CD4-positive, alpha-beta T cell (primary cell): ENCODE measurements around the gene TXNDC15. TPM values are rescaled to one million over a fixed set of nuclear protein-coding genes. Genes with fewer than 3 reads are reported as not detected.

ENCODE experiments used
- ATAC-seq: fragments of 200-7000 bp; cut with Tn5 transposase; one replicate; pipeline ENCODE4 v1.10.0; 2022; ENCODE audit warnings: mild to moderate bottlenecking; ENCODE audit not compliant: poor library complexity
- CTCF ChIA-PET: fragments of 350-600 bp; sonication (Branson Sonifier 250); formaldehyde crosslinking; loops from one replicate; lab custom pipeline; 2021; ENCODE audit warnings: antibody characterized with exemption, inconsistent platforms; lab: Charles Lee
- POLR2A ChIA-PET: fragments of 350-600 bp; sonication (Branson Sonifier 250); formaldehyde crosslinking; loops from one replicate; lab custom pipeline; 2021; ENCODE audit warnings: antibody characterized with exemption, inconsistent platforms; lab: Charles Lee
- DNase-seq, 14 experiments: peaks; one replicate each; pipeline ENCODE4 v3.0.0-alpha.2; 2013 to 2020; ENCODE audit warnings: mixed read lengths in 2 of 14
- H3K27ac ChIP-seq, 2 donors: one replicate each; pipeline versions ENCODE4 v1.5.1 to v1.7.0; 2013; ENCODE audit warnings: low read length in 2 of 2, low read depth in 1 of 2, mild to moderate bottlenecking in 1 of 2
- H3K27me3 ChIP-seq, 2 experiments: 1 replicate in 1 of 2; 2 replicates in 1 of 2; pipeline versions ENCODE4 v1.6.1 to v1.7.0; 2013; ENCODE audit warnings: low read length in 2 of 2, control low read depth in 1 of 2, mild to moderate bottlenecking in 1 of 2, moderate library complexity in 1 of 2; ENCODE audit not compliant: insufficient read depth in 2 of 2, control insufficient read depth in 1 of 2
- H3K36me3 ChIP-seq: one replicate; pipeline ENCODE4 v1.6.1; 2013; ENCODE audit warnings: low read length, control low read depth; ENCODE audit not compliant: insufficient read depth
- H3K4me1 ChIP-seq: one replicate; pipeline ENCODE4 v1.6.1; 2013; ENCODE audit warnings: low read length, control low read depth; ENCODE audit not compliant: insufficient read depth
- H3K4me3 ChIP-seq: one replicate; pipeline ENCODE4 v1.5.1; 2013; ENCODE audit warnings: mild to moderate bottlenecking, low read length, moderate library complexity
- H3K9me3 ChIP-seq, 2 experiments: 1 replicate in 1 of 2; 2 replicates in 1 of 2; pipeline versions ENCODE4 v1.6.1 to v1.7.0; 2013; ENCODE audit warnings: low read length in 2 of 2, mild to moderate bottlenecking in 2 of 2, control low read depth in 1 of 2, moderate library complexity in 1 of 2; ENCODE audit not compliant: control insufficient read depth in 1 of 2, insufficient read depth in 1 of 2
- H3K27ac Mint-ChIP-seq: one replicate; pipeline ENCODE4 v1.8.0; 2020; ENCODE audit warnings: mixed read lengths
- H3K27me3 Mint-ChIP-seq: one replicate; pipeline ENCODE4 v1.8.0; 2021; ENCODE audit warnings: mixed read lengths
- H3K36me3 Mint-ChIP-seq: one replicate; pipeline ENCODE4 v1.8.0; 2021; ENCODE audit warnings: low read depth, mixed read lengths
- H3K4me1 Mint-ChIP-seq: one replicate; pipeline ENCODE4 v1.8.0; 2021; ENCODE audit warnings: low read depth, mixed read lengths
- H3K4me3 Mint-ChIP-seq: one replicate; pipeline ENCODE4 v1.8.0; 2020; ENCODE audit warnings: mild to moderate bottlenecking, mixed read lengths
- H3K9me3 Mint-ChIP-seq: one replicate; pipeline ENCODE4 v1.8.0; 2020; ENCODE audit warnings: mixed read lengths
- CTCF ChIP-seq: fragments of 200-600 bp; IDR thresholded peaks from one replicate; pipeline ENCODE4 v1.8.0; 2022; ENCODE audit warnings: antibody characterized with exemption, mild to moderate bottlenecking
- intact Hi-C, 2 experiments: fragments of 100-400 bp; cut with DNase I in 1 of 2; cut with micrococcal nuclease in 1 of 2; formaldehyde crosslinking; loops; one replicate each; pipeline versions ENCODE4 v1.15.1 to v1.9.0; 2023 to 2025; cut with DNase I, micrococcal nuclease
- total RNA-seq, 174 experiments: library from RNA in 2 of 174; stranded (reverse) in 2 of 174; gene quantifications; one replicate each; pipeline ENCODE4 v1.2.3 and lab custom pipeline; 2021 to 2026

The TXNDC15 gene
- total RNA-seq, 2 experiments from 2014 or later: 19.6 to 20.0 TPM

DNA sequence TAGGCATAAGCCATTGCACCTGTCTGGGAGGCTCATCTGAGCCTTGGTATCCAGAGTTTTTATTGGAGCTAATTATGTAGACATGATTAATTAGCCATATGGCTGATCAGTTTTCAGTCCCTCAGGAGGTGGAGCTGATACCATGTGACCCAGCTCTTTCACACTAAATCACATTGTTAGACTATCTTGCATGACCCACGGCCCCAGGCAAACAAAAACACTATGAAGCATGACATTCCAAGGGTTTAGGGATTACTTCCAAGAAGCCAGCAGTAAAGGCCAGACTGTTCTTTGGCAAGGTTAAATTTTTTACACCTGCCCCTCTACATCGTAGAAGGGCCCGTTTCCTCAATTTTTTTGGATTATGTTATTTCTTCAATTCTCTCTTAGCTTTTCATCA, 33.4 kb upstream of the TXNDC15 start:
- Histone ChIP-seq H3K4me1 (peaks cover 8% of the 10 kb centered on the region), H3K9me3 (no peaks in the 10 kb centered on the region), H3K27me3 (no peaks in the 10 kb centered on the region), H3K4me3 (no peak overlapping the region), H3K36me3 (peaks cover 17% of the 10 kb centered on the region), H3K27ac (no peak overlapping the region)
- ATAC-seq: no peak
- ChIA-PET CTCF (interaction anchor here (0.5 to 0.7 kb wide), 3 partner anchors 29 to 1769 kb away, joined by 3 to 7 read pairs (median 3); no protein-coding TSS in a partner anchor), POLR2A (interaction anchor here (1.3 kb wide), 1 partner anchor 64 kb away, joined by 3 read pairs; the partner anchor contains the start of gene PCBD2)
- H3K27ac Mint-ChIP-seq: no peak overlapping the region
- no peaks in the 10 kb centered on the region for H3K9me3 Mint-ChIP-seq
- H3K27me3 Mint-ChIP-seq: no peaks in the 10 kb centered on the region
- peaks cover 11% of the 10 kb centered on the region for H3K4me1 Mint-ChIP-seq
- no peak for TF ChIP-seq CTCF
- intact Hi-C loops: loop anchor here (10.0 kb wide), 2 partner anchors 106 to 616 kb away; partner anchors contain the start of genes CAMLG (in 1 of the 2) and PPP2CA (in 1 of the 2)
- peaks cover 28% of the 10 kb centered on the region for H3K36me3 Mint-ChIP-seq
- no peak overlapping the region for H3K4me3 Mint-ChIP-seq
- DNase-seq: no peak

DNA sequence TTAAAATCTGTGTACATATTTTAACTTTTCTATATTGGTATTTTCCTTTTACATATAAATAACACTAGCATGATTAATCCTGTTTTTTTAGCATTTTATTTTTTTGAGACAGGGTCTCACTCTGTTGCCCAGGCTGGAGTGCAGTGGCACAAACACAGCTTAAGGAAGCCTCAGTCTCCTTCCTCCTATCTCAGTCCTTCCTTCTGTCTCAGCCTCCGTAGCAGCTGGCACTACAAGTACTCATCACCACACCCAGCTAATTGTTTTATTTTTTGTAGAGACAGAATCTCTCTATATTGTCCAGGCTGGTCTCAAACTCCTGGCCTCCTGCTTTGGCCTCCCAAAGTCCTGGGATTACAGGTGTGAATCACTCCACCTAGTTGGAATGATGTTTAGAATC, 29.9 kb upstream of the TXNDC15 start:
- ATAC-seq: no peak
- H3K4me3 Mint-ChIP-seq: no peak overlapping the region
- intact Hi-C loops: loop anchor here (2.0 to 10.0 kb wide), 4 partner anchors 83 to 619 kb away; partner anchors contain the start of genes CAMLG (in 1 of the 2), PPP2CA (in 1 of the 2) and SEC24A (in 1 of the 2)

DNA sequence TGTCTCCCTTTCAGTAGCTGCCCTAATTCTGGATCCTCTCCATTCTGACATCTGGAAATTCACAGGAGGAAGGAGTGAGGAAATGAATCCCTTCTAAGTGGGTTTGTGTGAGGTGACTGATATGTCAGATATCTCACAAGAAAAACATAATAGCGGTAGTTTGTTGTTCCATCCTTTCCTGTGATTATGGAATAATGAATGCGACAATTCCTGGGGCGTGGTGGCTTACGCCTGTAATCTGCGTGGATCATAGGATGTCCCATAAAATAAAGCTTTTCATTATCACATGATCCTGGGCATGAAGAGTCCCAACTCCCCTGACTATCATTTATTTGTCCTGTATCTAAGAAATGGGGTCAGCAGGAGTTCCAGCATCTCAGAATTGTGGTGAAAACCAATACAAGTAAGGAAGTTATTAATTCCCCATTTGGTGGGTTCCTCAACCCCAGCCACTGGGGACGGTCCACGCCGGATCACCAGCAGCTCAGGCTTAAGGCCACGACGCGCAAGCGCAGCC, 28.8 kb upstream of the TXNDC15 start:
- DNase-seq: peak in 1 of 14 experiments; percentile 11

More for the DNA sequence above, 29.9 kb upstream of the TXNDC15 start:
- Mint-ChIP-seq H3K9me3 (no peaks in the 10 kb centered on the region), H3K27me3 (no peaks in the 10 kb centered on the region), H3K36me3 (peaks cover 31% of the 10 kb centered on the region), H3K4me1 (peaks cover 25% of the 10 kb centered on the region), H3K27ac (peak overlapping the region; percentile 95)
- H3K4me1 ChIP-seq: peaks cover 30% of the 10 kb centered on the region
- DNase-seq: no peak
- CTCF ChIA-PET: interaction anchor here (1.8 kb wide), 1 partner anchor 60 kb away, joined by 16 read pairs; the partner anchor contains the start of gene PCBD2
- POLR2A ChIA-PET: interaction anchor here (2.4 kb wide), 1 partner anchor 618 kb away, joined by 7 read pairs; the partner anchor contains the start of gene PPP2CA
- no peak for TF ChIP-seq CTCF
- peaks cover 12% of the 10 kb centered on the region for H3K36me3 ChIP-seq
- no peak overlapping the region for H3K4me3 ChIP-seq
- H3K27me3 ChIP-seq: no peaks in the 10 kb centered on the region
- no peaks in the 10 kb centered on the region for H3K9me3 ChIP-seq
- H3K27ac ChIP-seq: no peak overlapping the region

More for the DNA sequence above, 28.8 kb upstream of the TXNDC15 start:
- H3K27me3 Mint-ChIP-seq: no peaks in the 10 kb centered on the region
- Histone ChIP-seq H3K27me3 (no peaks in the 10 kb centered on the region), H3K36me3 (peaks cover 9% of the 10 kb centered on the region), H3K27ac (peak overlapping the region; percentile 87), H3K4me1 (peaks cover 33% of the 10 kb centered on the region), H3K9me3 (no peaks in the 10 kb centered on the region), H3K4me3 (peak overlapping the region; percentile 76)
- no peak for ATAC-seq
- peaks cover 24% of the 10 kb centered on the region for H3K36me3 Mint-ChIP-seq
- H3K4me1 Mint-ChIP-seq: peaks cover 25% of the 10 kb centered on the region
- intact Hi-C loops: loop anchor here (2.0 to 10.0 kb wide), 5 partner anchors 85 to 621 kb away; partner anchors contain the start of genes CAMLG (in 1 of the 2), PPP2CA (in 1 of the 2), SEC24A (in 1 of the 2) and UBE2B (in 1 of the 2)
- H3K4me3 Mint-ChIP-seq: peak overlapping the region; percentile 86
- no peak for TF ChIP-seq CTCF
- H3K9me3 Mint-ChIP-seq: no peaks in the 10 kb centered on the region
- CTCF ChIA-PET: interaction anchor here (0.9 to 1.8 kb wide), 4 partner anchors 28 to 107 kb away, joined by 3 to 16 read pairs (median 6); partner anchors contain the start of genes CAMLG, DDX46 and PCBD2
- POLR2A ChIA-PET: interaction anchor here (0.6 to 2.9 kb wide), 17 partner anchors 10 to 620 kb away, joined by 3 to 66 read pairs (median 4); partner anchors contain the start of genes CAMLG, DDX46, PCBD2 and PPP2CA
- peak overlapping the region; percentile 95 for H3K27ac Mint-ChIP-seq
